BJ (cell line): ENCODE data around the gene SPTAN1. TPM values are rescaled to one million over a fixed set of nuclear protein-coding genes. Genes with fewer than 3 reads are reported as not detected.

ENCODE experiments used
- CTCF ChIA-PET: fragments of 350-600 bp; formaldehyde crosslinking; extraction: SDS; loops from one replicate; lab custom pipeline; 2021; ENCODE audit warnings: antibody characterized with exemption, inconsistent platforms; lab: Yijun Ruan, JAX
- POLR2A ChIA-PET: fragments of 300-600 bp; sonication (Branson Sonifier 250); formaldehyde crosslinking; extraction: SDS; loops from one replicate; lab custom pipeline; 2021; ENCODE audit warnings: antibody characterized with exemption; lab: Charles Lee
- DNase-seq: peaks from one replicate; pipeline ENCODE4 v3.0.0-alpha.2; 2011; ENCODE audit warnings: low read depth
- H3K27me3 ChIP-seq: 2 replicates; pipeline ENCODE4 v1.6.0; 2011; ENCODE audit warnings: low read length; ENCODE audit not compliant: control insufficient read depth, insufficient read depth
- H3K36me3 ChIP-seq: 2 replicates; pipeline ENCODE4 v1.5.1; 2011; ENCODE audit warnings: low read length; ENCODE audit not compliant: control insufficient read depth, insufficient read depth
- H3K4me3 ChIP-seq: 2 replicates; pipeline ENCODE4 v1.5.1; 2011; ENCODE audit warnings: low read depth, mild to moderate bottlenecking, control low read depth, low read length
- CTCF ChIP-seq: IDR thresholded peaks from 2 replicates; pipeline ENCODE4 v1.5.1; 2011; ENCODE audit warnings: low read depth, mild to moderate bottlenecking, control low read depth, inconsistent platforms, low read length, moderate library complexity; ENCODE audit not compliant: insufficient read depth
- polyA plus RNA-seq: library from polyadenylated mRNA; depleted of rRNA; stranded (reverse); fragments of >200 nt; gene quantifications from 2 replicates; pipeline ENCODE4 v1.2.3, GENCODE V29; 2011

The SPTAN1 gene
- polyA plus RNA-seq, 1 experiment, result 317 TPM

- TF ChIP-seq CTCF, result no peak
- ChIA-PET POLR2A (no interaction called here), CTCF (interaction anchor here (1.2 to 3.3 kb wide), 2 partner anchors 9 to 187 kb away, joined by 5 to 24 read pairs; no protein-coding TSS in a partner anchor)
- Histone ChIP-seq H3K27me3 (no peaks in the 10 kb centered on the region), H3K4me3 (no peak overlapping the region), H3K36me3 (peaks cover 69% of the 10 kb centered on the region)
- no peak for DNase-seq
Observed at GRCh38 chr9:128626181-128626580, 73.8 kb downstream of the SPTAN1 start.

- no peak for DNase-seq
- H3K36me3 ChIP-seq, result peaks cover 65% of the 10 kb centered on the region
- H3K27me3 ChIP-seq, result no peaks in the 10 kb centered on the region
- POLR2A ChIA-PET, result no interaction called here
- no peak for TF ChIP-seq CTCF
- CTCF ChIA-PET, result interaction anchor here (3.3 kb wide), 1 partner anchor 8 kb away, joined by 24 read pairs; no protein-coding TSS in a partner anchor
- H3K4me3 ChIP-seq, result no peak overlapping the region
Observed at GRCh38 chr9:128627127-128627715, 74.8 kb downstream of the SPTAN1 start.

- peaks cover 72% of the 10 kb centered on the region for H3K36me3 ChIP-seq
- no peaks in the 10 kb centered on the region for H3K27me3 ChIP-seq
- ChIA-PET CTCF (no interaction called here), POLR2A (no interaction called here)
- no peak for DNase-seq
- TF ChIP-seq CTCF, result no peak
- no peak overlapping the region for H3K4me3 ChIP-seq
Observed at GRCh38 chr9:128627906-128628305, 75.5 kb downstream of the SPTAN1 start.

- Histone ChIP-seq H3K36me3 (peaks cover 74% of the 10 kb centered on the region), H3K27me3 (no peaks in the 10 kb centered on the region), H3K4me3 (no peak overlapping the region)
- DNase-seq, result no peak
- ChIA-PET POLR2A (no interaction called here), CTCF (no interaction called here)
- no peak for TF ChIP-seq CTCF
Observed at GRCh38 chr9:128628471-128629048, 76.2 kb downstream of the SPTAN1 start.

GRCh38 chr9:128629136-128629535, 76.7 kb downstream of the SPTAN1 start:
- DNase-seq, result no peak
- Histone ChIP-seq H3K4me3 (no peak overlapping the region), H3K36me3 (peaks cover 78% of the 10 kb centered on the region), H3K27me3 (no peaks in the 10 kb centered on the region)
- CTCF ChIA-PET, result no interaction called here
- POLR2A ChIA-PET, result no interaction called here
- TF ChIP-seq CTCF, result no peak
